ENCODE data around the gene SLCO2A1. TPM values are rescaled to one million over a fixed set of nuclear protein-coding genes. Genes with fewer than 3 reads are reported as not detected.

Gene SLCO2A1
- total RNA-seq, 1 donor from 2014 or later: 234 TPM

- H3K27me3 ChIP-seq: peaks cover 8% of the 10 kb centered on the region
- ATAC-seq: no peak
- intact Hi-C loops (cut with DNase I): no loop called here
- no peak for TF ChIP-seq CTCF (IDR thresholded peaks at IDR 0.05)
- no peaks in the 10 kb centered on the region for H3K36me3 ChIP-seq
- H3K9me3 ChIP-seq: no peaks in the 10 kb centered on the region
- H3K4me1 ChIP-seq: peaks cover 4% of the 10 kb centered on the region
- no peak for DNase-seq
- H3K27ac ChIP-seq: peak overlapping the region; percentile 74
- peak overlapping the region; percentile 52 for H3K4me3 ChIP-seq
These were observed 938 bp upstream of the SLCO2A1 start for GRCh38 chr3:134030379-134031347.

GRCh38 chr3:134029256-134029733, 430 bp downstream of the SLCO2A1 start:
- Histone ChIP-seq H3K36me3 (no peaks in the 10 kb centered on the region), H3K27ac (peak overlapping the region; percentile 74), H3K27me3 (peaks cover 8% of the 10 kb centered on the region), H3K4me3 (peak overlapping the region; percentile 52), H3K4me1 (peaks cover 4% of the 10 kb centered on the region), H3K9me3 (no peaks in the 10 kb centered on the region)
- TF ChIP-seq CTCF (IDR thresholded peaks at IDR 0.05): no peak
- intact Hi-C loops (cut with DNase I): no loop called here
- DNase-seq: no peak
- peak; percentile 60 for ATAC-seq

- TF ChIP-seq CTCF (IDR thresholded peaks at IDR 0.05): no peak
- H3K36me3 ChIP-seq: no peaks in the 10 kb centered on the region
- H3K4me3 ChIP-seq: peak overlapping the region; percentile 52
- peaks cover 4% of the 10 kb centered on the region for H3K4me1 ChIP-seq
- DNase-seq (no peak), ATAC-seq (peak; percentile 6)
- peak overlapping the region; percentile 74 for H3K27ac ChIP-seq
- H3K27me3 ChIP-seq: peaks cover 8% of the 10 kb centered on the region
- intact Hi-C loops (cut with DNase I): no loop called here
- H3K9me3 ChIP-seq: no peaks in the 10 kb centered on the region
These were observed 1.1 kb downstream of the SLCO2A1 start for GRCh38 chr3:134028486-134029255.

GRCh38 chr3:134027631-134028030, 2.1 kb downstream of the SLCO2A1 start:
- Histone ChIP-seq H3K4me3 (peak overlapping the region; percentile 52), H3K27ac (peak overlapping the region; percentile 74), H3K27me3 (peaks cover 8% of the 10 kb centered on the region), H3K36me3 (no peaks in the 10 kb centered on the region), H3K9me3 (no peaks in the 10 kb centered on the region), H3K4me1 (peaks cover 4% of the 10 kb centered on the region)
- intact Hi-C loops (cut with DNase I): no loop called here
- DNase-seq (no peak), ATAC-seq (no peak)
- no peak for TF ChIP-seq CTCF (IDR thresholded peaks at IDR 0.05)

GRCh38 chr3:134020135-134020680, 9.5 kb downstream of the SLCO2A1 start:
- Histone ChIP-seq H3K4me1 (no peaks in the 10 kb centered on the region), H3K9me3 (no peaks in the 10 kb centered on the region), H3K4me3 (no peak overlapping the region), H3K36me3 (no peaks in the 10 kb centered on the region), H3K27ac (no peak overlapping the region), H3K27me3 (no peaks in the 10 kb centered on the region)
- no peak for DNase-seq
- ATAC-seq: no peak
- intact Hi-C loops (cut with DNase I): no loop called here
- TF ChIP-seq CTCF (IDR thresholded peaks at IDR 0.05): no peak

Measured in upper lobe of right lung (tissue), 1 donor.